A204.1 (cell line): ENCODE measurements around the gene MTMR10.

Experiments used
- FAIRE-seq: peaks from 2 replicates; lab custom pipeline; 2012; peaks lifted over from hg19 to GRCh38; lab: Jason Lieb, UNC

The MTMR10 gene

GRCh38 chr15:30919877-30920550 lies 71.4 kb downstream of the MTMR10 start:
- no peak for FAIRE-seq

DNA sequence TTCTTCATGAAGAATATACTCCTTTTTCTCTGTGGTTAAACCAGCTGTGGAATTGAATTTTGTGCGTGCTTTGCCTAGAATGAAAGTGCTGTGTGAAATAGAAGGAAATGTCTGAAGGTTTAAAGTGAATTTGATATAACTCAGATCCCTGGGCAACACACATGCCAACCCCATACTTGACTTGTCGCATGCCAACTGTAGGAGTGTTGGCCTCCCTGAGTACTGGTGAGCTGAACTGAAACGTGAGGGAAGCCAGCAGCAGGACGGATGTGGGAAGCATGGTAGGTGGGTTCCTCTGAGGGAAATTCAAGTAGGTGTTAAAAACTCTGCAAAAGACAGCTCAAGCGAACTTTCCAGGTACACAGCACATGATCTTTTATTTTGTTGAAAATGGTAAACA lies 73.1 kb downstream of the MTMR10 start:
- FAIRE-seq: no peak

DNA sequence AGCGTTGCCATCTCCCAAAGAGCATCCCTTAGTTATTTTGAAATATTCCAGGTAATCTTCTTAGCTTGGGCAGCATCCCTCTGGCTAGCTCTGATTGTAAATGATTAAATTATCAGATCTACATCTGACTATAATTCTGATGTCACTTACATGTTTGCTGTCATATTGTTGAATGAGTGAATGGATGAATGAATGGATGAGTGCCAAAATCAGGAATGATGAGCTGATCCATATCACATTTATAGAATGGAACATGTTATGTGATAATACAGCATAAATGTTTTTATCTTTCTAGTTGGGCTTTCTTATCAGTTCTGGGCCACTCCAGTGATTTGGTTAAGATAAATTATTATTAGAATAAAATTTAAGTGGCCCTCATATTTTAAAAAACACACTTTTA lies 73.8 kb downstream of the MTMR10 start:
- FAIRE-seq: no peak

GRCh38 chr15:30917013-30917412 lies 74.4 kb downstream of the MTMR10 start:
- FAIRE-seq: no peak

DNA sequence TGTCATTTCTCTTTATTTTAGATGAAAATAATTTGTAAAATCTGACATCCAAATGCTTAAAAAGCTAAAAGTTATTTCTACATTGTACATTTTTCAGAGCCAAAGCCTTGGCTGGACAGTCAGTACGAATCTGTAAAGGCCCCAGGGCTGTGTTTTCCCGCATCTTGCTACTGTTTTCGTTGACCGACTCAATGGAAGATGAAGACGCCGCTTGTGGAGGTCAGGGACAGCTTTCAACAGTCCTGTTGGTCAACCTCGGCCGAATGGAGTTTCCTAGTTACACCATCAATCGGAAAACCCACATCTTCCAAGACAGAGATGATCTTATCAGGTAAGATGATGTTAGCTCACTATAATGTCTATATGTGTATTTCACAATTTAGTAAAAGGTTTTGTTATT lies 77.7 kb downstream of the MTMR10 start:
- FAIRE-seq: no peak

- FAIRE-seq: no peak
Measured at GRCh38 chr15:30906366-30906765, 85.1 kb downstream of the MTMR10 start.

- FAIRE-seq: no peak
Measured at GRCh38 chr15:30905821-30906220, 85.6 kb downstream of the MTMR10 start.

- FAIRE-seq: no peak
Measured at GRCh38 chr15:30904812-30905211, 86.6 kb downstream of the MTMR10 start.

GRCh38 chr15:30903497-30904187 lies 87.8 kb downstream of the MTMR10 start, which contains the start of gene FAN1:
TSS of gene FAN1 (plus strand) at chr15:30903915. CDS start at chr15:30904664, 749 bp downstream.
- no peak for FAIRE-seq

- no peak for FAIRE-seq
Measured at GRCh38 chr15:30901889-30902288, 89.5 kb downstream of the MTMR10 start.

DNA sequence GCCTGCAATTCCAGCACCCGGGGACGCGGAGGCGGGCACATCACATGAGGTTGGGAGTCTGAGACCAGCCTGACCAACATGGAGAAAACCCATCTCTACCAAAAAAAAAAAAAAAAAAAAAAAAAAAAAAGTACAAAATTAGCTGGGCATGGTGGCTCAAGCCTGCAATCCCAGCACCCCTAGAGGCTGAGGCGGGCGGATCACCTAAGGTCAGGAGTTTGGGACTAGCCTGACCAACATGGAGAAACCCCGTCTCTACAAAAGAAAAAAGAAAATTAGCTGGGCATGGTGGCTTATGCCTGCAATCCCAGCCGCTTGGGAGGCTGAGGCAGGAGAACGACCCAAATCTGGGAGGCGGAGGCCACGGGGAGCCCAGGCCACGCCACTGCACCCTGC lies 95.2 kb downstream of the MTMR10 start:
- no peak for FAIRE-seq

GRCh38 chr15:30895461-30896210 lies 95.8 kb downstream of the MTMR10 start:
- no peak for FAIRE-seq

DNA sequence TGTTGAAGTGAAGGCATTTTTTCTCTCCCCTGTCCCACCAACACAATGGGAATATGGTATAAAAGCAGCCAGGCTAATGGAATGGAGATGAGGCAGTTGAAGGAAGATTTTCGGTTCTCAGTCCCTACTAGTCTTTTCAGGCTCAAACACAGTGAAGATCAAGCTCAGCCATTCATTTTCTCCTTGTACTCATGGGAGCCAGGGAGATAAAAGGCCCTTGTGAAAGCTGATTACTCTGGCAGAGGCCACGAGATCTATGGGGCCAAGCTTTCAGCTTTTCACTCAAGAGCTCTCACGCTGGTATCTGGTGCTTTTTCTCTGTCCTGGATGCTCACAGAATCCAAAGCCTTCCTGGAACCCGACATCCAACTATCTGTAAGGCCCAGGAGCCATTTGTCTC lies 102.2 kb downstream of the MTMR10 start:
- FAIRE-seq: no peak
